ENCODE results near the gene CLEC11A.
A peak's percentile ranks its signal among the peaks of the same experiment; 100 is the strongest.

The CLEC11A gene

GRCh38 chr19:50703915-50704796 is 19.0 kb upstream of the CLEC11A start:
- FAIRE-seq (peak; percentile 27), DNase-seq (ENCODE audit: low spot score) (no peak)

GRCh38 chr19:50705422-50706019 is 17.6 kb upstream of the CLEC11A start:
- DNase-seq (ENCODE audit: low spot score) (peak; percentile 86), FAIRE-seq (no peak)

- no peak for FAIRE-seq
- DNase-seq (ENCODE audit: low spot score) = no peak
These were observed 16.8 kb upstream of the CLEC11A start for GRCh38 chr19:50706387-50706786.

GRCh38 chr19:50708179-50708879 is 14.8 kb upstream of the CLEC11A start:
- no peak for DNase-seq (ENCODE audit: low spot score)
- FAIRE-seq = no peak

GRCh38 chr19:50710094-50710493 is 13.1 kb upstream of the CLEC11A start:
- FAIRE-seq = no peak
- no peak for DNase-seq (ENCODE audit: low spot score)

- no peak for DNase-seq (ENCODE audit: low spot score)
- FAIRE-seq = no peak
These were observed 12.6 kb upstream of the CLEC11A start for GRCh38 chr19:50710612-50711011.

GRCh38 chr19:50711196-50711595 is 12.0 kb upstream of the CLEC11A start:
- FAIRE-seq (no peak), DNase-seq (ENCODE audit: low spot score) (no peak)

GRCh38 chr19:50711805-50712204 is 11.4 kb upstream of the CLEC11A start:
- DNase-seq (ENCODE audit: low spot score) (no peak), FAIRE-seq (no peak)

GRCh38 chr19:50712833-50713232 is 10.3 kb upstream of the CLEC11A start:
- FAIRE-seq = no peak
- DNase-seq (ENCODE audit: low spot score) = no peak

- FAIRE-seq (no peak), DNase-seq (ENCODE audit: low spot score) (no peak)
These were observed 9.5 kb upstream of the CLEC11A start for GRCh38 chr19:50713556-50714236.

GRCh38 chr19:50716178-50717025 is 6.8 kb upstream of the CLEC11A start:
- FAIRE-seq (no peak), DNase-seq (ENCODE audit: low spot score) (no peak)

- FAIRE-seq (no peak), DNase-seq (ENCODE audit: low spot score) (no peak)
These were observed 6.0 kb upstream of the CLEC11A start for GRCh38 chr19:50717026-50717723.

- FAIRE-seq (peak; percentile 53), DNase-seq (ENCODE audit: low spot score) (no peak)
These were observed 5.3 kb upstream of the CLEC11A start for GRCh38 chr19:50717891-50718254.

- FAIRE-seq (no peak), DNase-seq (ENCODE audit: low spot score) (peak; percentile 53)
These were observed 4.7 kb upstream of the CLEC11A start for GRCh38 chr19:50718255-50719118.

GRCh38 chr19:50719119-50719435 is 4.1 kb upstream of the CLEC11A start:
- no peak for FAIRE-seq

GRCh38 chr19:50719566-50719965 is 3.6 kb upstream of the CLEC11A start, which contains the start of gene SHANK1:
TSS of gene SHANK1 (minus strand) at chr19:50719802. CDS start at chr19:50716919, 2,883 bp downstream.
- no peak for FAIRE-seq
- DNase-seq (ENCODE audit: low spot score) = peak; percentile 60

More at GRCh38 chr19:50719119-50719435, 4.1 kb upstream of the CLEC11A start:
- DNase-seq (ENCODE audit: low spot score) = no peak

GRCh38 chr19:50720181-50720920 is 2.8 kb upstream of the CLEC11A start:
- DNase-seq (ENCODE audit: low spot score) = no peak

GRCh38 chr19:50720921-50721381 is 2.2 kb upstream of the CLEC11A start:
- no peak for FAIRE-seq
- DNase-seq (ENCODE audit: low spot score) = no peak

More at GRCh38 chr19:50720181-50720920, 2.8 kb upstream of the CLEC11A start:
- no peak for FAIRE-seq

Data from urothelium cell line (cell line).